Erythroblast (primary cell): ENCODE data around the gene IRGC.

Source experiments
- GATA1 ChIP-seq: IDR thresholded peaks from 2 replicates; pipeline ENCODE4 v1.6.1; 2011; ENCODE audit warnings: low read depth, mild to moderate bottlenecking, control low read depth, low read length, moderate library complexity
- POLR2A ChIP-seq: IDR thresholded peaks from 2 replicates; pipeline ENCODE4 v1.6.1; 2011; ENCODE audit warnings: mild to moderate bottlenecking, low read length

GRCh38 chr19:43695985-43696704 lies 19.7 kb upstream of the IRGC start:
- TF ChIP-seq POLR2A (no peak), GATA1 (no peak)
